SJSA1 (cell line): ENCODE measurements around the gene LGR6. TPM values are rescaled to one million over a fixed set of nuclear protein-coding genes. Genes with fewer than 3 reads are reported as not detected.
"Not testable (repeated sequence)": the region's sequence is repeated elsewhere in the genome, so short reads cannot be mapped to it uniquely, and the experiment has no call there.

Experiments used
- DNase-seq, 2 experiments: peaks; one replicate each; pipeline ENCODE4 v3.0.0-alpha.2; 2015 to 2020; ENCODE audit warnings: low spot score in 2 of 2, low read depth in 1 of 2
- H3K27ac ChIP-seq: fragments of 250-450 bp; sonication (Bioruptor Pico); 2 replicates; pipeline ENCODE4 v1.5.1; 2020; ENCODE audit warnings: mild to moderate bottlenecking, moderate library complexity
- H3K27me3 ChIP-seq: fragments of 250-450 bp; sonication (Bioruptor Pico); replicated peaks from 2 replicates; pipeline ENCODE4 v1.5.1; 2020; ENCODE audit warnings: mild to moderate bottlenecking, moderate library complexity
- H3K36me3 ChIP-seq: fragments of 250-450 bp; sonication (Bioruptor Pico); 2 replicates; pipeline ENCODE4 v1.5.1; 2020; ENCODE audit warnings: mild to moderate bottlenecking
- H3K4me1 ChIP-seq: fragments of 250-450 bp; sonication (Bioruptor Pico); replicated peaks from 2 replicates; pipeline ENCODE4 v1.6.1; 2021; ENCODE audit warnings: mild to moderate bottlenecking
- H3K4me3 ChIP-seq: fragments of 250-450 bp; sonication (Bioruptor Pico); 2 replicates; pipeline ENCODE4 v1.5.1; 2020; ENCODE audit warnings: mild to moderate bottlenecking
- H3K9me3 ChIP-seq: fragments of 250-450 bp; sonication (Bioruptor Pico); replicated peaks from 2 replicates; pipeline ENCODE4 v1.5.1; 2020; ENCODE audit warnings: mild to moderate bottlenecking
- total RNA-seq: library from RNA; depleted of rRNA; stranded (reverse); fragments of >200 nt; shearing (Covaris generic); gene quantifications from 2 replicates; pipeline ENCODE4 v1.2.3, GENCODE V29; 2014

Gene LGR6
- total RNA-seq, 1 experiment from 2014 or later = not detected

- no peak overlapping the region for H3K4me3 ChIP-seq
- H3K27me3 ChIP-seq = peaks cover 11% of the 10 kb centered on the region; the same call in 1 of the 2 replicates
- H3K36me3 ChIP-seq = no peaks in the 10 kb centered on the region
- no peaks in the 10 kb centered on the region for H3K4me1 ChIP-seq
- no peak for DNase-seq
- no peak overlapping the region for H3K27ac ChIP-seq
- H3K9me3 ChIP-seq = no peaks in the 10 kb centered on the region
These were observed 16.4 kb upstream of the LGR6 start for GRCh38 chr1:202176949-202177927.

GRCh38 chr1:202179828-202180750 is 13.5 kb upstream of the LGR6 start:
- no peak overlapping the region for H3K4me3 ChIP-seq
- peaks cover 11% of the 10 kb centered on the region; the same call in 1 of the 2 replicates for H3K27me3 ChIP-seq
- H3K4me1 ChIP-seq = no peaks in the 10 kb centered on the region
- no peaks in the 10 kb centered on the region for H3K36me3 ChIP-seq
- no peak for DNase-seq
- no peak overlapping the region for H3K27ac ChIP-seq
- no peaks in the 10 kb centered on the region for H3K9me3 ChIP-seq

- DNase-seq, H3K9me3 ChIP-seq, H3K36me3 ChIP-seq, H3K27ac ChIP-seq, H3K4me3 ChIP-seq, H3K4me1 ChIP-seq: not testable (repeated sequence)
- H3K27me3 ChIP-seq = peaks cover 11% of the 10 kb centered on the region; the same call in 1 of the 2 replicates
These were observed 12.9 kb upstream of the LGR6 start for GRCh38 chr1:202180751-202181139.

- DNase-seq = no peak
- Histone ChIP-seq H3K4me3 (no peak overlapping the region), H3K27me3 (peaks cover 11% of the 10 kb centered on the region; the same call in 1 of the 2 replicates), H3K27ac (no peak overlapping the region), H3K4me1 (no peaks in the 10 kb centered on the region), H3K9me3 (no peaks in the 10 kb centered on the region), H3K36me3 (no peaks in the 10 kb centered on the region)
These were observed 12.0 kb upstream of the LGR6 start for GRCh38 chr1:202181586-202181985.

- Histone ChIP-seq H3K9me3 (no peaks in the 10 kb centered on the region), H3K27ac (no peak overlapping the region), H3K4me3 (no peak overlapping the region), H3K4me1 (no peaks in the 10 kb centered on the region), H3K36me3 (no peaks in the 10 kb centered on the region), H3K27me3 (peaks cover 11% of the 10 kb centered on the region; the same call in 1 of the 2 replicates)
- no peak for DNase-seq
These were observed 11.3 kb upstream of the LGR6 start for GRCh38 chr1:202182040-202182877.

GRCh38 chr1:202184750-202185460 is 8.7 kb upstream of the LGR6 start:
- DNase-seq = peak; percentile 77 to 92
- H3K27me3 ChIP-seq = peaks cover 3% of the 10 kb centered on the region; the same call in 1 of the 2 replicates
- H3K4me1 ChIP-seq = no peaks in the 10 kb centered on the region
- H3K9me3 ChIP-seq = no peaks in the 10 kb centered on the region
- no peaks in the 10 kb centered on the region for H3K36me3 ChIP-seq
- H3K27ac ChIP-seq = no peak overlapping the region
- H3K4me3 ChIP-seq = no peak overlapping the region

- DNase-seq = no peak
These were observed 7.3 kb upstream of the LGR6 start for GRCh38 chr1:202186327-202186726.

GRCh38 chr1:202187041-202187671 is 6.4 kb upstream of the LGR6 start:
- no peaks in the 10 kb centered on the region for H3K27me3 ChIP-seq

More at GRCh38 chr1:202186327-202186726, 7.3 kb upstream of the LGR6 start:
- Histone ChIP-seq H3K9me3 (no peaks in the 10 kb centered on the region), H3K4me1 (no peaks in the 10 kb centered on the region), H3K27me3 (no peaks in the 10 kb centered on the region), H3K36me3 (no peaks in the 10 kb centered on the region), H3K27ac (no peak overlapping the region), H3K4me3 (no peak overlapping the region)

GRCh38 chr1:202187697-202188407 is 5.7 kb upstream of the LGR6 start:
- H3K27ac ChIP-seq = no peak overlapping the region
- DNase-seq = no peak
- H3K36me3 ChIP-seq = no peaks in the 10 kb centered on the region
- no peaks in the 10 kb centered on the region for H3K9me3 ChIP-seq
- H3K27me3 ChIP-seq = peaks cover 3% of the 10 kb centered on the region
- no peak overlapping the region for H3K4me3 ChIP-seq
- H3K4me1 ChIP-seq = no peaks in the 10 kb centered on the region

More at GRCh38 chr1:202187041-202187671, 6.4 kb upstream of the LGR6 start:
- no peaks in the 10 kb centered on the region for H3K9me3 ChIP-seq
- no peak overlapping the region for H3K27ac ChIP-seq
- H3K4me1 ChIP-seq = no peaks in the 10 kb centered on the region
- no peak for DNase-seq
- H3K4me3 ChIP-seq = no peak overlapping the region
- no peaks in the 10 kb centered on the region for H3K36me3 ChIP-seq

GRCh38 chr1:202189001-202189790 is 4.4 kb upstream of the LGR6 start:
- peak; percentile 54 to 82 for DNase-seq
- H3K36me3 ChIP-seq = no peaks in the 10 kb centered on the region
- H3K4me3 ChIP-seq = no peak overlapping the region
- peaks cover 14% of the 10 kb centered on the region for H3K27me3 ChIP-seq
- H3K27ac ChIP-seq = no peak overlapping the region
- H3K4me1 ChIP-seq = peaks cover 5% of the 10 kb centered on the region
- no peaks in the 10 kb centered on the region for H3K9me3 ChIP-seq
